Neural progenitor cell (in vitro differentiated cells): Measurements from ENCODE around the gene COMMD1.

Experiments used
- CTCF ChIP-seq: fragments of 200-600 bp; sonication (generic); IDR thresholded peaks from 2 replicates; pipeline ENCODE4 v1.5.1; 2017; ENCODE audit warnings: antibody characterized with exemption, mild to moderate bottlenecking
- EZH2 ChIP-seq: fragments of 200-600 bp; sonication (generic); IDR thresholded peaks from 2 replicates; pipeline ENCODE4 v1.6.1; 2017; ENCODE audit warnings: antibody characterized with exemption, mild to moderate bottlenecking, moderate library complexity
- EZH2phosphoT487 ChIP-seq: fragments of 200-600 bp; sonication (generic); IDR thresholded peaks from 2 replicates; pipeline ENCODE4 v1.6.1; 2017; ENCODE audit warnings: antibody characterized with exemption

DNA sequence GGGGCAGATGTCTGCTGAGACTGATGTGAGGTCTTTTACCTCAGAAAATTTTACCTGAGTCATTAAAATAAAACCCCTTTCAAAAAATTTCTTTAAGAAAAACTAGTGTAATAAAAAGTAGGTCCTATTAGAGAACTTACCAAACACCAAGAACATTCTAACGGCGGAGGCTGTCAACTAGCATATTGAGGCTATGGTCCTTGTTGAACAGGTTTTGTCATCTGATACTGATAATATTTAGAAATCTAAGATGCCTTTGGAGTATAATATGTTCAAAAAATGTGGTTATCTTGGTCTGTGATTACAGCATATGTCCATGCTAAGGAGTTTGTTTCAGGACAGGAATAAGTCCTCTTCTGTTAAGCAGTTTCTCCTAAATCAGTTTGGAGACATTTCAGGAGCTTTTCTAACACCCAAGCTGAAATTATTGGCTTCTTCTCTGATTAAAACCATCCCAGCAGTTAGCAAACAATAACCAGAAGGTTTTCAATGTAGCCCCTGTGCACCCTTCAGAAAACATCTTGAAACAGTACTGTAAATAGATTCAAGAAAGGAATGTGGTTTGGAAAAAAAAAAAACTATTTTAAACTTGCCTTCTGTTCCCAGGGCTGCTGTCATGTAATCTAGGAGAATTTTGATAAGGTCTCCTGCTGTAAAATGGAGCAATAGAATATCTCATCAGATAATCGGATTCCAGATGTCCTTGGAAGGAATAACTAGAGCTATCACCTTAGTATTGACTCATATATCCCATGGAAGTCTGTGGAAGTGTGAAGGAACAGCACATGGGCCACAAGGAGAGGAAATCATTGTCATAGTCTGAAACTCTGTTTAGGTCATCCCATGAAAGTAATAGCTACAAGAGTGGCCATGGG, 231.7 kb downstream of the COMMD1 start:
- TF ChIP-seq CTCF (no peak), EZH2 (no peak), EZH2phosphoT487 (no peak)
